HepG2 (cell line): ENCODE measurements around the gene SMLR1. TPM values are rescaled to one million over a fixed set of nuclear protein-coding genes. Genes with fewer than 3 reads are reported as not detected.

Experiments used
- FIP1L1 ChIP-seq: fragments of 200-400 bp; formaldehyde crosslinking; IDR thresholded peaks from 2 replicates; pipeline ENCODE4 v1.6.1; 2018; ENCODE audit warnings: low read depth, mild to moderate bottlenecking, low read length, moderate library complexity, borderline replicate concordance; ENCODE audit not compliant: insufficient read depth
- MAF1 ChIP-seq: sonication (generic); formaldehyde crosslinking; IDR thresholded peaks from 2 replicates; pipeline ENCODE4 v1.5.0; 2020; ENCODE audit warnings: missing genetic modification reagents, borderline replicate concordance
- MEIS2 ChIP-seq: sonication (generic); formaldehyde crosslinking; IDR thresholded peaks from 2 replicates; pipeline ENCODE4 v1.9.0; 2021; ENCODE audit warnings: mild to moderate bottlenecking, missing genetic modification reagents
- NFATC3 ChIP-seq: sonication (generic); formaldehyde crosslinking; IDR thresholded peaks from 2 replicates; pipeline ENCODE4 v1.5.1; 2020; ENCODE audit warnings: mild to moderate bottlenecking, missing genetic modification reagents
- SMAD9 ChIP-seq: sonication (generic); formaldehyde crosslinking; IDR thresholded peaks from 2 replicates; pipeline ENCODE4 v1.5.1; 2020; ENCODE audit warnings: mild to moderate bottlenecking, missing genetic modification reagents
- SRSF1 ChIP-seq: fragments of 200-400 bp; formaldehyde crosslinking; optimal IDR thresholded peaks from 2 replicates; pipeline ENCODE3; 2017; ENCODE audit warnings: mild to moderate bottlenecking, low read depth, low read length, moderate library complexity
- TEAD2 ChIP-seq: sonication (generic); formaldehyde crosslinking; IDR thresholded peaks from 2 replicates; pipeline ENCODE4 v1.9.0; 2021; ENCODE audit warnings: missing genetic modification reagents
- TGIF2 ChIP-seq: IDR thresholded peaks from 2 replicates; pipeline ENCODE4 v1.6.1; 2016; ENCODE audit warnings: control low read depth, missing compliant biosample characterization
- YEATS4 ChIP-seq: sonication (generic); formaldehyde crosslinking; IDR thresholded peaks from 2 replicates; pipeline ENCODE4 v1.4.0; 2020; ENCODE audit warnings: missing genetic modification reagents, borderline replicate concordance
- ZBTB3 ChIP-seq: sonication (generic); formaldehyde crosslinking; IDR thresholded peaks from 2 replicates; pipeline ENCODE4 v1.4.0; 2020; ENCODE audit warnings: low read depth, mild to moderate bottlenecking, moderate library complexity, missing genetic modification reagents, borderline replicate concordance
- ZKSCAN8 ChIP-seq: IDR thresholded peaks from 2 replicates; pipeline ENCODE4 v1.6.1; 2016; ENCODE audit warnings: borderline replicate concordance, missing genetic modification reagents, missing compliant biosample characterization
- ZNF775 ChIP-seq: sonication (generic); formaldehyde crosslinking; IDR thresholded peaks from 2 replicates; pipeline ENCODE4 v1.4.0; 2020; ENCODE audit warnings: missing genetic modification reagents, mild to moderate bottlenecking, moderate library complexity, borderline replicate concordance
- ZSCAN25 ChIP-seq: sonication (generic); formaldehyde crosslinking; IDR thresholded peaks from 2 replicates; pipeline ENCODE4 v1.8.0; 2022; ENCODE audit warnings: mild to moderate bottlenecking, missing genetic modification reagents
- polyA plus RNA-seq, 8 experiments: library from polyadenylated mRNA; depleted of rRNA in 3 of 8; stranded (reverse) in 7 of 8; unstranded in 1 of 8; fragments of >200 nt; fragmentation: Illumina TruSeq in 4 of 8; extraction: Trizol in 4 of 8; gene quantifications; 2 replicates each; pipeline versions ENCODE4 v1.2.1 to v1.2.3, GENCODE V29; 2011 to 2016; ENCODE audit warnings: low read depth in 4 of 8, missing spikeins in 1 of 8, mixed read lengths in 1 of 8; ENCODE audit not compliant: insufficient read depth in 1 of 8
- total RNA-seq, 5 experiments: library from RNA; depleted of rRNA; stranded (reverse); fragments of >200 nt; fragmentation: Illumina TruSeq; extraction: Trizol; gene quantifications; 2 replicates each; pipeline ENCODE4 v1.2.3, GENCODE V29; 2016; ENCODE audit warnings: low read depth in 1 of 5
- TF ChIP-seq, protein P1 (sequence below): IDR thresholded peaks from 2 replicates; pipeline ENCODE4 v1.6.1; 2012; ENCODE audit warnings: low read depth, low read length, improper control_type of control experiment
- TF ChIP-seq, protein P2 (sequence below): sonication (generic); formaldehyde crosslinking; IDR thresholded peaks from 2 replicates; pipeline ENCODE4 v1.8.0; 2022; ENCODE audit warnings: missing genetic modification reagents, low read depth, mild to moderate bottlenecking, borderline replicate concordance
- TF ChIP-seq, protein P3 (sequence below): sonication (generic); formaldehyde crosslinking; IDR thresholded peaks from 2 replicates; pipeline ENCODE4 v1.8.0; 2022; ENCODE audit warnings: missing genetic modification reagents, mild to moderate bottlenecking, moderate library complexity, borderline replicate concordance
- TF ChIP-seq, protein P4 (sequence below): sonication (generic); formaldehyde crosslinking; IDR thresholded peaks from 2 replicates; pipeline ENCODE4 v1.8.0; 2022; ENCODE audit warnings: missing genetic modification reagents, mild to moderate bottlenecking, inconsistent platforms, borderline replicate concordance
- TF ChIP-seq, protein P5 (sequence below): IDR thresholded peaks from 2 replicates; pipeline ENCODE4 v1.6.1; 2018; ENCODE audit warnings: missing genetic modification reagents, mild to moderate bottlenecking, missing compliant biosample characterization

The SMLR1 gene
- total and polyA plus RNA-seq, 2 of the 13 experiments (the other 11 are each of a cell fraction or from before 2014, with no cell fraction given): 41.8 to 104 TPM

DNA sequence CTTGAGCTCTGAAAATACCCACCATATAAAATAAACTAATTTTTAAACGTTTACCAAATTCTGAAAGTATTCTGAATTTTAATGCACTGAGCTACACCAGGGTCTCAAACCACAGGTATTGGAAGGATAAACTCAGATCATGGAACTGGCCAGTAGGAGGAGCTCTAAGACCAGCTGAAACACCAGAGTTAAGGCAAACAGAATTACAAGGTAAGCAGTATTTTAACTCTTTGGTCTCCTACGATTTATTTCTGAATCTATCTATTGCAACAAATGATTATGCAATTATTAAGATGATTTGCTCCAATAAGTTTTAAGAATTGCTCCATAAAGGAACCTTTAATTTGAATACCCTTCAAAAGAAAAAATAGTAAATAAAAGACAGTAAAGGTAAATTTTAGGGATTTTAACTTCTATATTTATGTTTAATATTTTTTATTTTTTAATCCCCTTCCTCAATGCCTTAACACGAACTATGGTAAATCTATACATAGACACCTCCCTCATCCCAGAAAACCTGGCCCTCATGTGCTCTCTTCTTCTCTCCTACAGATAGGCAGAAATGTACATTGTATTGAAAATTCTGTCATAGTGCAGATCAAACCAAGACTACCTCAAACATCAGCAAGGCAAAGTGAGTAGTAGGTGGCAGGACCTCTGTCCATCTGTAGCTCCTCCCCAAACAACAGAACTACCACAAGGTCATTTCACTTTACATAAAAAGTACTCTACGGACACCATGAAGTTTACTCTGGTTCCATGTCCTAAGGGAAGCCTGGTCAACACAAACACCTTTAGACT is 58.4 kb downstream of the SMLR1 start (continued):
- TF ChIP-seq, protein P1, sequence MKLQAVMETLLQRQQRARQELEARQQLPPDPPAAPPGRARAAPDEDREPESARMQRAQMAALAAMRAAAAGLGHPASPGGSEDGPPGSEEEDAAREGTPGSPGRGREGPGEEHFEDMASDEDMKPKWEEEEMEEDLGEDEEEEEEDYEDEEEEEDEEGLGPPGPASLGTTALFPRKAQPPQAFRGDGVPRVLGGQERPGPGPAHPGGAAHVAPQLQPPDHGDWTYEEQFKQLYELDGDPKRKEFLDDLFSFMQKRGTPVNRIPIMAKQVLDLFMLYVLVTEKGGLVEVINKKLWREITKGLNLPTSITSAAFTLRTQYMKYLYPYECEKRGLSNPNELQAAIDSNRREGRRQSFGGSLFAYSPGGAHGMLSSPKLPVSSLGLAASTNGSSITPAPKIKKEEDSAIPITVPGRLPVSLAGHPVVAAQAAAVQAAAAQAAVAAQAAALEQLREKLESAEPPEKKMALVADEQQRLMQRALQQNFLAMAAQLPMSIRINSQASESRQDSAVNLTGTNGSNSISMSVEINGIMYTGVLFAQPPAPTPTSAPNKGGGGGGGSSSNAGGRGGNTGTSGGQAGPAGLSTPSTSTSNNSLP: peak; percentile 92
- TF ChIP-seq, protein P2, sequence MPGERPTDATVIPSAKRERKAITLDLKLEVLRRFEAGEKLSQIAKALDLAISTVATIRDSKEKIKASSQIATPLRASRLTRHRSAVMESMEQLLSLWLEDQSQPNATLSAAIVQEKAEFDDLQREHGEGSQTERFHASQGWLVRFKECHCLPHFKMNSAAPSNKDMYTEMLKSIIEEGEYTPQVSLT (CRISPR knock-in tag): no peak
- TF ChIP-seq, protein P3, sequence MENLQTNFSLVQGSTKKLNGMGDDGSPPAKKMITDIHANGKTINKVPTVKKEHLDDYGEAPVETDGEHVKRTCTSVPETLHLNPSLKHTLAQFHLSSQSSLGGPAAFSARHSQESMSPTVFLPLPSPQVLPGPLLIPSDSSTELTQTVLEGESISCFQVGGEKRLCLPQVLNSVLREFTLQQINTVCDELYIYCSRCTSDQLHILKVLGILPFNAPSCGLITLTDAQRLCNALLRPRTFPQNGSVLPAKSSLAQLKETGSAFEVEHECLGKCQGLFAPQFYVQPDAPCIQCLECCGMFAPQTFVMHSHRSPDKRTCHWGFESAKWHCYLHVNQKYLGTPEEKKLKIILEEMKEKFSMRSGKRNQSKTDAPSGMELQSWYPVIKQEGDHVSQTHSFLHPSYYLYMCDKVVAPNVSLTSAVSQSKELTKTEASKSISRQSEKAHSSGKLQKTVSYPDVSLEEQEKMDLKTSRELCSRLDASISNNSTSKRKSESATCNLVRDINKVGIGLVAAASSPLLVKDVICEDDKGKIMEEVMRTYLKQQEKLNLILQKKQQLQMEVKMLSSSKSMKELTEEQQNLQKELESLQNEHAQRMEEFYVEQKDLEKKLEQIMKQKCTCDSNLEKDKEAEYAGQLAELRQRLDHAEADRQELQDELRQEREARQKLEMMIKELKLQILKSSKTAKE (CRISPR knock-in tag): no peak
- TF ChIP-seq, protein P4, sequence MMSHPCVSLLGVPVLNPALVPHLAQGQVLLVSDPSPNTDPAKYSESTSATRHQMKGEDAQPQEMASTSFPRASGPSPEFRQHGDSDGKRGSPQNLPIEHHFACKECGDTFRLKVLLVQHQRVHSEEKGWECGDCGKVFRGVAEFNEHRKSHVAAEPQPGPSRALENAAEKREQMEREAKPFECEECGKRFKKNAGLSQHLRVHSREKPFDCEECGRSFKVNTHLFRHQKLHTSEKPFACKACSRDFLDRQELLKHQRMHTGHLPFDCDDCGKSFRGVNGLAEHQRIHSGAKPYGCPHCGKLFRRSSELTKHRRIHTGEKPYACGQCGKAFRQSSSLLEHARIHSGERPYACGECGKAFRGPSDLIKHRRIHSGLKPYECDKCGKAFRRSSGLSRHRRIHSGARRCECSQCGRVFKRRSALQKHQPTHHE (CRISPR knock-in tag): no peak
- TF ChIP-seq TGIF2 (CRISPR knock-in tag) (0 out of 2 replicates have a peak, but pooled peaks have one; percentile 40), MAF1 (CRISPR knock-in tag) (no peak), NFATC3 (CRISPR knock-in tag) (no peak), FIP1L1 (no peak), ZNF775 (CRISPR knock-in tag) (no peak), ZSCAN25 (CRISPR knock-in tag) (no peak), SMAD9 (CRISPR knock-in tag) (no peak), ZKSCAN8 (CRISPR knock-in tag) (no peak; the same call in 1 of the 2 replicates), ZBTB3 (CRISPR knock-in tag) (no peak), MEIS2 (no peak), YEATS4 (no peak), TEAD2 (CRISPR knock-in tag) (no peak), SRSF1 (no peak)
- TF ChIP-seq, protein P5, sequence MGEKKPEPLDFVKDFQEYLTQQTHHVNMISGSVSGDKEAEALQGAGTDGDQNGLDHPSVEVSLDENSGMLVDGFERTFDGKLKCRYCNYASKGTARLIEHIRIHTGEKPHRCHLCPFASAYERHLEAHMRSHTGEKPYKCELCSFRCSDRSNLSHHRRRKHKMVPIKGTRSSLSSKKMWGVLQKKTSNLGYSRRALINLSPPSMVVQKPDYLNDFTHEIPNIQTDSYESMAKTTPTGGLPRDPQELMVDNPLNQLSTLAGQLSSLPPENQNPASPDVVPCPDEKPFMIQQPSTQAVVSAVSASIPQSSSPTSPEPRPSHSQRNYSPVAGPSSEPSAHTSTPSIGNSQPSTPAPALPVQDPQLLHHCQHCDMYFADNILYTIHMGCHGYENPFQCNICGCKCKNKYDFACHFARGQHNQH (CRISPR knock-in tag): no peak
